ENCODE results near the gene ARFIP1. TPM values are rescaled to one million over a fixed set of nuclear protein-coding genes. Genes with fewer than 3 reads are reported as not detected.

Gene ARFIP1
- polyA plus RNA-seq, 1 donor from 2014 or later: 35.1 TPM

DNA sequence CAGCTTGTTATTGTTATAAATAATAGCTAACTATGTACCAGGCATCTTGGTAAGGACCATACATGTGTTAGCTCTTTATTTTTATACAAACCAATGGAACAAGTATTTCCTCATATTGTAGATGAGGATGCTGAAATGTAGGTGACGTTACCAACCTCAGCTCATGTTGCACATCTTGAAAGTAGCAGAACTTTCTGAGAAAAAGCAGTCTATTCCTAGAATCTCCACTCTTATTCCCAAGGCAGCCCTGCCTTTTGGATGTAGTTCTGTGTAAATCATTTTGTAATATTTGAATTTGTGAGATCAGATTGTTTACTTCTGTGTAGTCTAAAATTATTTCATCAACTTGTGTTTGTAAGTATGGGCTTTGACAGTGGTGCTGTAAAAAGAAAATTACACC, 161.7 kb downstream of the ARFIP1 start:
- peaks cover 4% of the 10 kb centered on the region for H4K20me1 ChIP-seq (ENCODE audit: insufficient read depth)
- no peak overlapping the region for H3K9ac ChIP-seq (ENCODE audit: low read length)
- H3K9me3 ChIP-seq (ENCODE audit: low read length): no peaks in the 10 kb centered on the region
- H2AFZ ChIP-seq (ENCODE audit: low read depth, low read length): no peak overlapping the region
- no peak overlapping the region for H3K4me3 ChIP-seq (ENCODE audit: low read length)
- H3K79me2 ChIP-seq (replicated peaks; ENCODE audit: insufficient read depth, low read length): peaks cover 15% of the 10 kb centered on the region
- H3K4me2 ChIP-seq (ENCODE audit: low read length): no peak overlapping the region
- H3K9me2 ChIP-seq (ENCODE audit: insufficient read depth, low read length): no peaks in the 10 kb centered on the region
- no peak overlapping the region for H3K27ac ChIP-seq (ENCODE audit: low read length)
- peaks cover 12% of the 10 kb centered on the region for H3K27me3 ChIP-seq (ENCODE audit: insufficient read depth, low read depth, low read length)
- no peaks in the 10 kb centered on the region for H3F3A ChIP-seq (ENCODE audit: insufficient read depth, low read length, poor library complexity, severe bottlenecking)
- peaks cover 4% of the 10 kb centered on the region for H3K36me3 ChIP-seq (ENCODE audit: insufficient read depth, low read length)
- TF ChIP-seq, protein P1, sequence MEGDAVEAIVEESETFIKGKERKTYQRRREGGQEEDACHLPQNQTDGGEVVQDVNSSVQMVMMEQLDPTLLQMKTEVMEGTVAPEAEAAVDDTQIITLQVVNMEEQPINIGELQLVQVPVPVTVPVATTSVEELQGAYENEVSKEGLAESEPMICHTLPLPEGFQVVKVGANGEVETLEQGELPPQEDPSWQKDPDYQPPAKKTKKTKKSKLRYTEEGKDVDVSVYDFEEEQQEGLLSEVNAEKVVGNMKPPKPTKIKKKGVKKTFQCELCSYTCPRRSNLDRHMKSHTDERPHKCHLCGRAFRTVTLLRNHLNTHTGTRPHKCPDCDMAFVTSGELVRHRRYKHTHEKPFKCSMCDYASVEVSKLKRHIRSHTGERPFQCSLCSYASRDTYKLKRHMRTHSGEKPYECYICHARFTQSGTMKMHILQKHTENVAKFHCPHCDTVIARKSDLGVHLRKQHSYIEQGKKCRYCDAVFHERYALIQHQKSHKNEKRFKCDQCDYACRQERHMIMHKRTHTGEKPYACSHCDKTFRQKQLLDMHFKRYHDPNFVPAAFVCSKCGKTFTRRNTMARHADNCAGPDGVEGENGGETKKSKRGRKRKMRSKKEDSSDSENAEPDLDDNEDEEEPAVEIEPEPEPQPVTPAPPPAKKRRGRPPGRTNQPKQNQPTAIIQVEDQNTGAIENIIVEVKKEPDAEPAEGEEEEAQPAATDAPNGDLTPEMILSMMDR (IDR thresholded peaks at IDR 0.05; ENCODE audit: poor library complexity, severe bottlenecking): no peak
- TF ChIP-seq EZH2 (IDR thresholded peaks at IDR 0.05; ENCODE audit: borderline replicate concordance, insufficient read depth, low read length, poor library complexity, severe bottlenecking): no peak
- TF ChIP-seq, protein P2, sequence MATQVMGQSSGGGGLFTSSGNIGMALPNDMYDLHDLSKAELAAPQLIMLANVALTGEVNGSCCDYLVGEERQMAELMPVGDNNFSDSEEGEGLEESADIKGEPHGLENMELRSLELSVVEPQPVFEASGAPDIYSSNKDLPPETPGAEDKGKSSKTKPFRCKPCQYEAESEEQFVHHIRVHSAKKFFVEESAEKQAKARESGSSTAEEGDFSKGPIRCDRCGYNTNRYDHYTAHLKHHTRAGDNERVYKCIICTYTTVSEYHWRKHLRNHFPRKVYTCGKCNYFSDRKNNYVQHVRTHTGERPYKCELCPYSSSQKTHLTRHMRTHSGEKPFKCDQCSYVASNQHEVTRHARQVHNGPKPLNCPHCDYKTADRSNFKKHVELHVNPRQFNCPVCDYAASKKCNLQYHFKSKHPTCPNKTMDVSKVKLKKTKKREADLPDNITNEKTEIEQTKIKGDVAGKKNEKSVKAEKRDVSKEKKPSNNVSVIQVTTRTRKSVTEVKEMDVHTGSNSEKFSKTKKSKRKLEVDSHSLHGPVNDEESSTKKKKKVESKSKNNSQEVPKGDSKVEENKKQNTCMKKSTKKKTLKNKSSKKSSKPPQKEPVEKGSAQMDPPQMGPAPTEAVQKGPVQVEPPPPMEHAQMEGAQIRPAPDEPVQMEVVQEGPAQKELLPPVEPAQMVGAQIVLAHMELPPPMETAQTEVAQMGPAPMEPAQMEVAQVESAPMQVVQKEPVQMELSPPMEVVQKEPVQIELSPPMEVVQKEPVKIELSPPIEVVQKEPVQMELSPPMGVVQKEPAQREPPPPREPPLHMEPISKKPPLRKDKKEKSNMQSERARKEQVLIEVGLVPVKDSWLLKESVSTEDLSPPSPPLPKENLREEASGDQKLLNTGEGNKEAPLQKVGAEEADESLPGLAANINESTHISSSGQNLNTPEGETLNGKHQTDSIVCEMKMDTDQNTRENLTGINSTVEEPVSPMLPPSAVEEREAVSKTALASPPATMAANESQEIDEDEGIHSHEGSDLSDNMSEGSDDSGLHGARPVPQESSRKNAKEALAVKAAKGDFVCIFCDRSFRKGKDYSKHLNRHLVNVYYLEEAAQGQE (IDR thresholded peaks at IDR 0.05; ENCODE audit: borderline replicate concordance): no peak

DNA sequence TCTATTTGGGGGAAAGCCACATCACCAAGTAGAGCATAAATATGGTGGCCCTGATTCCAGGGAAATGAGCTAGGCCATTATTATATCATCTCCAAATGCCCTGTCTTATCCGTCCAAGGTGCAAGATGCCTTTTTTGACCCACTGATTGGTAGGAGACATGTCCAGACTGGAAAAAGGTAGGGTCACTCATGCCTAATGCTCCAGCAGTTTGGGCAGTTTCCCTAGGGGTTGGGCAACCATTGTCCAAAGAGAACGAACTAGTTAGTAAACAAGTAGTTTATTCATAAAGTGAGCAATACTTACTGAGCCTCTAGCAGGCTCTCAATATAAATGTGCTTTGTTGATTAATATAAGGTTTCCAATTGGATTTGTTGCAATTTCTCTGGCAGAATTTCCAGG, 162.6 kb downstream of the ARFIP1 start:
- no peak overlapping the region for H3K4me3 ChIP-seq (ENCODE audit: low read length)

More for the DNA sequence above, 162.6 kb downstream of the ARFIP1 start:
- Histone ChIP-seq H3K27me3 (ENCODE audit: insufficient read depth, low read depth, low read length) (peaks cover 12% of the 10 kb centered on the region), H4K20me1 (ENCODE audit: insufficient read depth) (peaks cover 4% of the 10 kb centered on the region), H3K79me2 (replicated peaks; ENCODE audit: insufficient read depth, low read length) (peaks cover 15% of the 10 kb centered on the region), H2AFZ (ENCODE audit: low read depth, low read length) (no peak overlapping the region), H3K9me3 (ENCODE audit: low read length) (no peaks in the 10 kb centered on the region), H3K9ac (ENCODE audit: low read length) (no peak overlapping the region), H3K36me3 (ENCODE audit: insufficient read depth, low read length) (peaks cover 4% of the 10 kb centered on the region), H3K9me2 (ENCODE audit: insufficient read depth, low read length) (no peaks in the 10 kb centered on the region), H3F3A (ENCODE audit: insufficient read depth, low read length, poor library complexity, severe bottlenecking) (no peaks in the 10 kb centered on the region), H3K4me2 (ENCODE audit: low read length) (no peak overlapping the region), H3K27ac (ENCODE audit: low read length) (no peak overlapping the region)
- TF ChIP-seq MXI1 (conservative IDR thresholded peaks at IDR 0.05; ENCODE audit: poor library complexity, severe bottlenecking) (no peak), EZH2 (IDR thresholded peaks at IDR 0.05; ENCODE audit: borderline replicate concordance, insufficient read depth, low read length, poor library complexity, severe bottlenecking) (no peak), POLR2AphosphoS5 (IDR thresholded peaks at IDR 0.05) (no peak), SMC3 (conservative IDR thresholded peaks at IDR 0.05; ENCODE audit: poor library complexity) (no peak), EP300 (conservative IDR thresholded peaks at IDR 0.05; ENCODE audit: poor library complexity, severe bottlenecking) (no peak), TAF1 (IDR thresholded peaks at IDR 0.05; ENCODE audit: low read depth) (no peak), RAD21 (conservative IDR thresholded peaks at IDR 0.05) (no peak)
- TF ChIP-seq, protein P1 (IDR thresholded peaks at IDR 0.05; ENCODE audit: poor library complexity, severe bottlenecking): no peak
- TF ChIP-seq, protein P2 (IDR thresholded peaks at IDR 0.05; ENCODE audit: borderline replicate concordance): no peak
